Measurements from ENCODE around the gene DIP2C.
"Not testable (repeated sequence)": the region's sequence is repeated elsewhere in the genome, so short reads cannot be mapped to it uniquely, and the experiment has no call there.

The DIP2C gene

DNA sequence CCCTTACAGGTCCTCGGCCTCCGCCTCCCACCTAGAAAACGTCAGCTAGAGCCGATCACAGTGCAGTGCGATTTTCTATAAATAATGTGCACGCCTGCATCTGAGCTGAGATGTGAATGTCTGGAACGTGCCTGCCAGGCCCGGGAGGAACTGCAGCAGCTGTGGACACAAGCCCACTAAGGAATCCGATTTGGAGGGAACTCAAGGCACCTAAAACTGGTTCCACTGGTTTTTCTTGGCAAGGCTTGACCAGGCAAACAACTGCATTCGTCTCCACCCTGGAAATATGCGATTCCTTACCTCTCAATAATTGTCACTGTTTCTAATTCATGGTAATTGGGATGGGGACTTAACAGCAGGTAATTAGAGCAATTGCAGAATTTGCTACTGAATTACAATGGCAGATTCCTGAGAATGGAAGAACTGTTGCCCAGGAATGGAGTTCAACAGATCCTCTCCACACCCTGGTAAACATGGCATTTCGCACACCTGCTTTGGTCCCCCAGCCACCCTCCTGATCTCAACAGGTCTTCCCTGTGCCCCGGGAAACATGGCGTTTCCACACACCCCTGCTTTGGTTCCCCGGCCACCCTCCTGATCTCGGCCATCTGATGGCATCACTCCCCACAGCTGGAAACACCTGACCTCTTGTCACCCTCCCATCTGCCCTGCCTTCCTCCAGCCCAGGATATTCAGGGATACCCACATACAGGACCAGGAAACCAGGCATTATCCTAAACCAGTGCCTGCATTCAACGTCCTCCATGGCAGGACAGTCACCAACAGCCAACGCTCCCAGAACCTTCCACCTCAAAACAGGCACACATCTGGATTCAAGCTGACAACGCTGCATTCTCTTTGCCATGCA is 76.0 kb downstream of the DIP2C start:
- no peak for DNase-seq (ENCODE audit: low read depth, low spot score)

DNA sequence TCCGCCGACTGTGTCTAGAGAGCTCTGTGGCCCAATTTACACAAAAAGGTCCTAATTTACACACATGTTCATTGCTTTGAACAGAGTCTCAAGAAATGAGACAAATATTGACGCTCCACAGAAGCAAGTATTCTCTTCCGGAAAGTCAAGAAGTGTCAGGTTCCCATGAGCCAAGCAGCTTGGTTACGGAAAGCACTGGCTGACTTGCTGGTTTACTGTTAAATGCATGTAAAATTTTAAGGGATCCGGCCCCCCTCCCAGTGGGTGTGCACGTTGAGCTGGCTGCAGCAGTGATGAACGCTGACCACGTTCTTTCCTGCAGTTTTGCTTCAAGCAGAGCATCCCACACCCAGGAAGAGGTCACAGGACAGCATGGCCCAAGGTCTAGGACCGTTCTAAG is 76.8 kb downstream of the DIP2C start:
- DNase-seq (ENCODE audit: low read depth, low spot score) = no peak

DNA sequence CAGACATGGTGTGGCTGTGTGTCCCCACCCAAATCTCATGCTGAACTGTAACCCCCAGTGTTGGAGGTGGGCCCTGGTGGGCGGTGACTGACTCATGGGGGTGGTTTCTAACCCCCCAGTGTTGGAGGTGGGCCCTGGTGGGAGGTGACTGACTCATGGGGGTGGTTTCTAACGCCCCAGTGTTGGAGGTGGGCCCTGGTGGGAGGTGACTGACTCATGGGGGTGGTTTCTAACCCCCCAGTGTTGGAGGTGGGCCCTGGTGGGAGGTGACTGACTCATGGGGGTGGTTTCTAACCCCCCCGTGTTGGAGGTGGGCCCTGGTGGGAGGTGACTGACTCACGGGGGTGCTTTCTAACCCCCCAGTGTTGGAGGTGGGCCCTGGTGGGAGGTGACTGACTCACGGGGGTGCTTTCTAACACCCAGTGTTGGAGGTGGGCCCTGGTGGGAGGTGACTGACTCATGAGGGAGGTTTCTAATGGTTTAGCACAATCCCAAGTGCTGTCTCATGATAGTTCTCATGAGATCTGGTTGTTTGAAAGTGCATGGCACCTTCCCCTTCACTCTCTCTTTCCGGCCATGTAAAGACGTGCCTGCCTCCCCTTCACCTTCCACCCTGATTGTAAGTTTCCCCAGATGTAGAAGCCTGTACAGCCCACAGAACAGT is 78.7 kb downstream of the DIP2C start:
- DNase-seq (ENCODE audit: low read depth, low spot score) = not testable (repeated sequence)

DNA sequence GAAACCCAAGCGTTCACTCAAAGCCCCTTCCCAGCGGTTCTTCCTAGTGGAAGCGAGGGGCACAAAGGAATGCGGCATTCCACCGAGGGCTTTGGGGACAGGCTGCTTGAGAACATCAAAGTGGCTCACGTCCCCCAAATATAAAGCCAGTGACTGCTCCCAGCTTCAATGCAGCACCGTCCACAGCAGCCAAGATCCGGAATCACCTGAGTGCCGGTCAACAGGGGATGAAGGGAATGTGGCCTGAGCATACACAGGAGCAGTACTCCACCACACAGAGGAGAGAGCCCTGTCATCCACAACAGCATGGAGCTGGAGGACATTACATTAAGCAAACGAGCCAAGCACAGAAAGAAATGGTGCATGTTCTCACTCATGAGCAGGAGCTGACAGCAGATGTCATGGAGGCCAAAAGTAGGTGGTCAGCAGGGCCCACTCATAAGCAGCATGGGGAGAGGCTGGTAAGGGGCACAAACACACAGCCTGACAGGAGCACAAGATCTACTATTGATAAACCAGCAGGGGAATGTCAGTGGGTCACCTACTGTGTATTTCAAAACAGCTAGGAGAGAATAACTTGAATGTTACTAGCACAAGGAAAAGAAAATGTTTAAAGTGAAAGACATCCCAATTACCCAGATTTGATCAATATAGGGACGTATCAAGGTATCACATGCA is 79.5 kb downstream of the DIP2C start:
- no peak for DNase-seq (ENCODE audit: low read depth, low spot score)

DNA sequence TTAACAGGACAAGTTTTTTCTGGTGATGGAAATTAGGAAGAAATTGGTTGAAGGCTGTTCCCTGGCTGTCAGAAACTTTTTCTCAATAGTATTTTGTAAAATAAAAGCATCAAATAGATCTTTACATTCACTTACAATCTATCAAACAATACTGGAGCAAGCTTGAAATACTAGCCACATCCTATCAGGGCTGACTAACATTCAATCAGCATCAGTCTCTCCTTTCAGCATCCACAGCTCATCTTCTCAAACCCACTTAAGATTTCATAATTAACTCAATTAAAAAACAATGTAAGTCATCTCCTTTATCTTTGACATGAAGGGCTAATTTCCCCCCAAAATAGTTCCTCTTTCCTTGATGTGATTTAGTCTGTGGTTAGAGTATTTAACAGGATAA is 80.2 kb downstream of the DIP2C start:
- no peak for DNase-seq (ENCODE audit: low read depth, low spot score)

DNA sequence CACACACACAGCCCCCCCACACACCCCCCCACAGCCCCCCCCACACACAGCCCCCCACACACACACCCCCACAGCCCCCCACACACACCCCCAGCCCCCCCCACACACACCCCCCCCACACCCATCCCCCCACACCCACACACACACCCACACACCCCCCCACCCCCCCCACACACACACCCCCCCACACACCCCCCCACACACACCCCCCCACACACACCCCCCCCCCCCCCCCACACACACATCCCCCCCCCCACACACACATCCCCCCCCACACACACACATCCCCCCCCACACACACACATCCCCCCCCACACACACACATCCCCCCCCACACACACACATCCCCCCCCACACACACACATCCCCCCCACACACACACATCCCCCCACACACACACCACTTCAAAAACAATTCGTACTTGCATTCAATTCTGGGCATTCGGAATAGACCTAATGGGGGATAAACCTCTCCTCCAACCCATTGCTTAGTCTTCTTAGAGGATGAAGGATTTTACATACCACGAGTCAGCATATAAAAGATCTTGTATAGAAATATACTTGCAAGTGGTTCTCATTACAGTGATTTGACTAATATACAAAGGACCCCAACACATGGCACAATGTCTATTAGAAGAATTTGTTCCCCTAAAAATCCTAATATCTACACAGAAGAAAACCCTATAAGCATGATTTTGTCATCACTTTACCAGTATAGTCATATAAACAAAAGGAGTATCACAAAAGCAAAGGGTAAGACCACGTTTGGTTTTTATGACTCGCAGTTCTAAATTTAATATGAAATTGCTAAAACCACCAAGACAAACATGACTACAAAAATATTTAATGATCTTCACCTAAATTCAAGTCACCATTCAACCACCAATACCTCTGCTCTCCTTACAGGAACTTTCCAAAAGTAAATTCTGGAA is 80.9 kb downstream of the DIP2C start:
- DNase-seq (ENCODE audit: low read depth, low spot score) = no peak

DNA sequence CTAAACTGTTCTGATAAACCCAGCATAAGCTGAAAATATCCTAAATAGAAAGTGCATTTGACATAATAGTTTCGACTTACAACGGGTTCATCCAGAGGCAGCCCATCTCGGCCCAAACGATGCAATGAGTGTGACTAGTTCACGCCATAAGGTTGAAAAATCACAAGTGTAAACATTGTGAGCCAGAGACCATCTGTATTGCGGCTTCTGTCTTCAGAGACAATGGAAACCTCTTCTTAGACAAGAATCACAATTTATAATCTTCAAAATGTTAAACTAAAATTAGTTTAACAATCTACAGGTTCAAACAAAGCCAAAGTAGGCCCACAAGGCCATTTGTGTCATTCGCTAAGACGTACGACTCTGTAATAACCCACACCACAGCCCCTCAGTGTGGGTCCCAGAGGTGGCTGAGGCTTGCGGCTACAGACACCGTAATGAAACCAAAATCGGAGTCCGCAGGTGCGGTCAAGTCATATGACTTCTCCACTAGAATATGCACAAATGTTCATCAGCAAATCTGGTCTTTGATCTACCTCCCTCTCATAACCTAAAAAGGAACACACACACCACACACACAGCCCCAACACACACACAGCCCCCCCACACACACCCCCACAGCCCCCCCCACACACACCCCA is 81.8 kb downstream of the DIP2C start:
- no peak for DNase-seq (ENCODE audit: low read depth, low spot score)

DNA sequence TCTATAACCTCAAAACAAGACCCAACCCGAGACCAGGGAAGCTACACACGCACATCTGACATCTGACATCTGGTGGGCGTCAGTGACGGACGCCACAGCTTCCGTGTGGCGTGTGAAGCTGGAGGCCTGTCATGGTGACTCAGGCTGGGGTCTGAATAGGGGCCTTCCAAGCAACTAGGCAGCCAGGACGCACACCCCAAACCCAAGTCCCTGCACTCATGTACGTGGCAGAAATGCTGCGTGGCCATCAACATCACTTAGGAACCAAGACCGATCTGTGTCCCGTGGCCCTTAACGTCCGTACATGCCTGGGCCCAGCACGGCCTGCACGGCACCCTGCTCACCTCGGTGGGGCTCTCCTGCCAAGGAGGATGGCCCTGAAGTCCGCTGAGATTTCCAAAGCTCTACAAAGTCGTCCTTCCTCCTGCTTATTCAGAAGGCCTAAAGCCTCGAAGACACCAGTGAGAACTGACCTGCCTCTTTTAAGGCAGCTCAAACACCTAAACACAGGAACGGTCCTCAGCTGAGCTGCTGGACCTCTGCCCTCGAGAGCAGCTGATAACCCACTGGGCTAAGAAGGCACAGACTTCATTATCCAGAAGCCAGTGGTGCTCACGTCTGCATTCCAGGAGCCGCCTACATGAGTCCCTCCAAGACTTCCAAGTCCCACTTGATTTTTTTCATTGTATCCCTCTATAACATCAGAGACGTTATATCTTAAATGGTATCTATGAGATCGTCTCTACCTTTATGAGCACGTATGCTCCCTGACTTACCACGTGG is 82.5 kb downstream of the DIP2C start:
- DNase-seq (ENCODE audit: low read depth, low spot score) = no peak

DNA sequence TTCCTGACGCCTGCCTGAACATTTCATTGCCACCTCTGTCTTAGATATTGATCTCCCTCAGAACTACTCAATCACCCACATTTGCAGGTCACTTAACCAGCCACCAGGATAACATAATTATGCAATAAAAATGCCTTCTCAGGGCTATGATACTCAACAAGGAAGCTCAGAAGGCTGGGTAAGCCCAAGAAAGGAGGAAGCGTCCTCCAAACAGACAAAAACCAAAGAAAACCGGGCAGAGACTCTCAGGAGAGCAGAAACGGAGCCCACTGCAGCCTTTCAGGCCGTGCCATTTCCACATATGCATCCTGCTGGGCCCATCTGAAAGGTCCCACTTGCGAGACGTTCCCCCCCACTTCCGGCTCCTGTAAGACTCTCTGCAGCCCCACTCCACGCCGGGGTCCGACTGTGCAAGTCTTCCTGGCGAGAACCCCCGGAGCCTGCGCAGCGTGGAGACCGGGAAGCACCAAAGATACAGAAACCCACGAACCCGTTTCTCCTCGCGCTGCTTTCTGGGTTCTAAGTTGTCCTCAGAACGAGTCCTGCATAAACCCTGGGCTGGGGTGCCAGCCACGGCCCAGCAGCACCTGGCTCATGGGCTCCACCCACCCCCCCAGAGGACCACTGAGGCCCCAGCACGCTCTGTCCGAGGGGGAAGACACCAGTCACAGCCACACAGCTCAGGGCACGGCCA is 83.7 kb downstream of the DIP2C start:
- no peak for DNase-seq (ENCODE audit: low read depth, low spot score)

DNA sequence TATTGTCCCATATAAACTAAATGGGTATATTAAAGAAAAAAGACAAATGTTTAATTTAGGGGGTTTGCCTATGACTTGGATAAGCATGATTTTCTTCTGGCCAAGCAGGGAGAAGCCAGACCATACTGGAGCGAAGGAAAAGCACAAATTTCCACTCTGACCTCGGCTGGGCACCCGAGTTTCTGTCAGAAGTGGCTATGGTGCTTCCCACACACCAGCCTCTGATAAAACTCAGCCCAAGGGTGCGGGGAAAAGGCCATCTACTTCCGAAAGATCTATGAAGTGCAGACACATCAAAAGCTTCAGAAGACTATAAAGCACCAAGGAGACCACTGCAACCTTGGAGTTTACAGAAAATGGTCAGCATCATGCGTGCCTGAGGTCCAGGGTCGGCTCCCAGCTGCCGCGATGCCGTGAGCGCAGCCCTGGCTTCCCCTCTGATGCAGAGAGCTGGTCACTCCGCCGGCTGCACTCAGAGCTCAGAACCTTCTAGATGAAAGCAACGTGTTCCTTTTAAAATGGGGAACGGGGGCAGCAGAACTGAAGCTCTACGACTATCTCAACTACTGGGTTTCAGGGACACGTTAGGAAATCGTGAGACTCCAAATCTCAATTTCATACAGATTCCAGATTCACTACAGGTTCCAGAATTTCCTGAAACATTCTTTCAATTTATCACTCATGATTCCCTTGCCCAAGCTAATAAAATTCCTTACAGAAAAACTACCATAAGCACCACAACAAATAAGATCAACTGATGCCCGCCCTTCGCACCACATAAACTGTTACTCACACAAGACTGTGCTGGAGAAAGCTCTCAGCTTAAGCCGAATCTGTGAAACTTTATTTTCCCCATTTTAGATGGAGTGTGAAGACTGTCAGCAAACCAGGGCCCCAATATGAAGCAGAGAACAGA is 84.5 kb downstream of the DIP2C start:
- no peak for DNase-seq (ENCODE audit: low read depth, low spot score)

DNA sequence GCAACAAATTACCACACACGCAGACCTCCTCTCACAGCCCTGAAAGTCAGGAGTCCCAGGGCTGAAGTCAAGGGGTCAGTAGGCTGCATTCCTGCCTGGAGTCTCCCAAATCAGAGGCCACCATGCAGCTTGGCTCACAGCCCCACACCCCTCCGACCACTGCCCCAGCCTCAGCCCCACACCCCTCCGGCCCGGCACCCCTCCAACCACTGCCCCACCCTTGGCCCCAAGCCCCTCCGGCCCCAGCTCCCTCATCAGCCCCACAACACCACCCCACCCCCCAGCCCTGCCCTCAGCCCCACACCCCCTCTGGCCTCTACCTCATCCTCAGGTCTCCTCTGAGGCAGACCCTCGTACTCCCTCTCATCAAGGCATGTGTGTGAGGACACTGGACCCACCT is 85.7 kb downstream of the DIP2C start:
- no peak for DNase-seq (ENCODE audit: low read depth, low spot score)

DNA sequence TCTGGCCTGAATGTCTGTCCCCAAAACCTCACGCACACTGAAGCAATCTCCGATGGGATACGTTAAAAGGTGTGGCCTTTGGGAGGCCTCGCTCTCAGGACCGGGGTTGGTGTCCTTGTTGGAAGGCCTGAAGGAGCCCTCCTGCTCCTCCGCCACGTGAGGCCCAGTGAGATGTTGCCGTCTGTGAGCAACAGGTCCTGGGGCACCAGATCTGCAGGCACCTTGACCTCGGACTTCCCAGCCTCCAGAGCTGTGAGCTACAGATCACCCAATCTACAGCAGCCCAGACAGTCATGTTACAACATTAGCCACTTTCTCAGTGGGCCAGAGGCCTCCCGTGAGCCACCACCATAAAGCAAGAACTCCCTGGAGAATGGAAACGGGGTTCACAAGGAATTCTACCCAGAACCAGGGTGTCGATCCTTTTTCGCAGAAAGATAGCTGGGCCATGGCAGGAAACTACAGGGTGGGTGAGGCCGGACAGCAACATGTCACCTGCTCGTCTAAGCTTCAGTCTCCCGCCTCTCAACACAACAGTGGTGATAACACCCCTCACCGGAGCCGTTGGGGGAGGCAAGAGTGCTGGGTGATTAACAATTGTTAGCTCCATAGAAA is 87.0 kb downstream of the DIP2C start:
- no peak for DNase-seq (ENCODE audit: low read depth, low spot score)

DNA sequence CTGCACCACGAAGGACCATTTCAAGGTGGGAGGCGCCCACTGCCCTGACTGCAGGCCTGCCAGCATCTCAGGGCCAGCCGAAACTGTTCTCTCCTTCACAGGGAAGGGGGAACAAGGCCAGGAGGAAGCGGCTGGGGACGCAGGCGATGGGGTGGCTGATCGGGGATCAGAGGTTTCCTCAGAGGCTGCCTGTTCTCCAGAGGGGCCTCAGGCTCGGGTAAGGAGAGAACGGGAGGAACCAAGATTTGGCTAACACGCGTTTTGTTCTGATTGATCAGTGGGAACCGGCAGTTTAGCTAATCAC is 87.9 kb downstream of the DIP2C start:
- DNase-seq (ENCODE audit: low read depth, low spot score) = no peak

DNA sequence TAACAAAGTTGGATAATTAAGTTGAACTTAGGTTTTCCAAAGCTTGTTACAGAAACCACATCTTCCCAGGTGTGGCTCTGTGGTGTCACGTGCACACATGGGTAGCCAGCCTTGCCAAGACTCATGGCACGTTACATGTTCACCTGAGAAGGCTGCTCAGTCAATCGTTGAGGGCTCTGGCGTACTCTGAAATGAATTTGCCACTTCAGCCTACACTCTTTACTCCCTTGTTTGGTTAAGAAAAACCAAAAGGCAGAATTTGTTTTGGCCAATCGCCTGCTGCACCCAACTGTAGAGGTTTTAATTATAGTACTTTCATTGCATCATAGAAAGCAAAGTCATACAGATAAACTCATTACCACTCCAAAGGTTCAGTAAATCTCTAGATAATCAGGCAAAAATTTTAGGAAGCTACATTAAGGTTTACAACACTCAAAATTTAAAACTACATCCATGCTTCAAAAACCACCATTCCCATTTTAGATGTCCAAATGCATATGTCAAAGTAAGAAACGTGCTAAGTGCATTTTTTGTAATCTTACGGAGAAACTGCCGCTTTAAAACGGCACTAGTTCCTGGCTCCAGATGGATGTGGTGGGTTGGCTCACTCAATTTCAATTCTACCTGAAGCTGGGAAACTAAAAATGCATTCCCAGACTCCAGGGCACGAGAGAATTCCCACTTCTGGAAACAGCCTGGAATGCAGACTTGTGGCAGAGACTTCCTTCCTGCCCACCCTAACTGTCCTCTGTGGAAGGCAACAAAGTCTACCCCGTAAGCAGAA is 88.4 kb downstream of the DIP2C start:
- DNase-seq (ENCODE audit: low read depth, low spot score) = no peak

DNA sequence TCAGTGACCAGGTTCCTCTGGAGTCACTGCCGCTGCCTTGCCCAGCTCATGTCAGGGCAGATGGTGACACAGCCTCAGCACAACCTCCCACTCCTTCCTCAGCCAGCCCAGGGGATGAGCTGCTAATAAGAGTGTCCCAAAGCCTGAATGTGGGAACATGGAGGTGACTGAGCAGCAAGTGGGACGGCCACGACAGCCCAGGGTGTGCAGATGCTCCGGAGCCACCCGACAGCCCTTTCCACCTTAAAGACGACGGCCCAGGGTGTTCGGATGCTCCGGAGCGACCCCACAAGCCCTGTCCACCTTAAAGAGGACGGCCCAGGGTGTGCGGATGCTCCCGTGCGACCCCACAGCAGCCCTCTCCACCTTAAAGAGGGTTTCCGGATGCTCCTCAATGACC is 89.2 kb downstream of the DIP2C start:
- no peak for DNase-seq (ENCODE audit: low read depth, low spot score)

DNA sequence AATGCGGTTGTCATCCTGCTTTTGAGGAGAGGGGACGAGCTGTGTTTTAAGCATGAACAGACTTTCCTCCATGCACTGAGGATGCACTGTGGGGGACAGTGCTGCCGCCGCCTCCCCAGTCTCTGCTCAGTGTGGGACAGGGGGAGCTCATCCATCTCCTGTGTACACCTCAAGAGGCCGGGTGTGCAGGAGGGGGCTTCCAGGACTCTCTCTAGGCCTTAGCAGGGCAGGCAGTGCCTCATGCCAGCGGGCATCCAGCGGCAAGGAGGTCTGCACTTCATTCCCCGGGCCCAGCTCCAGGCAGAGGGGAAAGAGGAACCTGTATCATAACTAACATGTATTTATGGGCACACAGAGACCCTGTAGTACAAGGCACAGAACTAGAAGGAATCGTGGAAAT is 89.7 kb downstream of the DIP2C start:
- DNase-seq (ENCODE audit: low read depth, low spot score) = no peak

DNA sequence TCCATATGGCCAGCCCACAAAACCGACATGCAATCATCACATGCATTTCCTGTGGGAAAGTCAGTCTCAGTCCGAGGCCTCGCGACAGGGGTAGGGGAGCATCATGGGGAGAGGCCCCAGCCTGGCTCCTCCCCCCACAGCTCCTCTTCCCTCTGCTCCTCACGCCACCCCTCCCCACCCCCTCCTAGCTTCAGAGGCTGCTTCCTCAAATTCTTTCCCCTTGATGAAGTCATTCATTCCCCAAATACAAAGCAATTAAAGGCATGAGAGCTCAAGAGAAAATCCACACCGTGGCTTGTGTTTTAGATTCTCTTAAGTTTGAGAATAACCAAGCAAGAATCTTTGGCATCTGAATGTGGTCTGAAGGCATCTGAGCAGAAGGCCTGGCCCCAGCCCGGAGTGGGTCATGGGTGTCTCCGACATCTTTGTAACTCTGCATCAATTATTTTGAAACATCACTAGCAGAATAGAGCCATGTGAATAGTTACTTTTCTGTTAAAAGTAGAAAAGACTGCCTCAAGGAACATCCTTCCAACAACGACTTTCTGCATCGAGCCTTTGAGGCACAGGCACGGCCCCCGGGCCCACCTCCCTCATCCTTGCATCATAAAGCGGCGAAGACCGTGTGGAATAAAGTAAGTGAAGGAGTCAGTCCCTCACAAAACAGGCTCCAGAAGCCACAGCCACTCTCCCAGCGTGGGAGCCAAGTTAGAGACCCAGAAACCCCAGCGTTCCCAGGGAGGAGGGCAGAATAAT is 90.9 kb downstream of the DIP2C start:
- DNase-seq (ENCODE audit: low read depth, low spot score) = no peak
